GF-D8 (cell line): Measurements from ENCODE around the gene UBE3C.
A peak's percentile ranks its signal among the peaks of the same experiment; 100 is the strongest.
"Not testable (repeated sequence)": the region's sequence is repeated elsewhere in the genome, so short reads cannot be mapped to it uniquely, and the experiment has no call there.

Experiments used
- DNase-seq: peaks from one replicate; lab custom pipeline; 2025; lab: John Stamatoyannopoulos, UW

Gene UBE3C

GRCh38 chr7:157271991-157272324 lies 133.2 kb downstream of the UBE3C start:
- peak; percentile 24 for DNase-seq

GRCh38 chr7:157272351-157273207 lies 133.9 kb downstream of the UBE3C start:
- DNase-seq, result no peak

GRCh38 chr7:157273208-157274093 lies 134.7 kb downstream of the UBE3C start:
- DNase-seq, result peak; percentile 47

- not testable (repeated sequence) for DNase-seq
Observed at GRCh38 chr7:157274094-157274634, 135.4 kb downstream of the UBE3C start.

GRCh38 chr7:157274991-157275427 lies 136.3 kb downstream of the UBE3C start:
- DNase-seq, result no peak

GRCh38 chr7:157276091-157276561 lies 137.4 kb downstream of the UBE3C start:
- no peak for DNase-seq

- DNase-seq, result peak; percentile 18
Observed at GRCh38 chr7:157276731-157277562, 138.2 kb downstream of the UBE3C start.

GRCh38 chr7:157277568-157277967 lies 138.8 kb downstream of the UBE3C start:
- not testable (repeated sequence) for DNase-seq

- DNase-seq, result no peak
Observed at GRCh38 chr7:157278167-157278790, 139.6 kb downstream of the UBE3C start.

- no peak for DNase-seq
Observed at GRCh38 chr7:157278791-157279724, 140.3 kb downstream of the UBE3C start.

GRCh38 chr7:157279741-157280215 lies 141.1 kb downstream of the UBE3C start:
- no peak for DNase-seq

GRCh38 chr7:157280216-157280841 lies 141.6 kb downstream of the UBE3C start:
- DNase-seq, result no peak

GRCh38 chr7:157281221-157281998 lies 142.7 kb downstream of the UBE3C start:
- DNase-seq, result no peak

- no peak for DNase-seq
Observed at GRCh38 chr7:157282141-157282801, 143.5 kb downstream of the UBE3C start.

GRCh38 chr7:157284229-157285014 lies 145.7 kb downstream of the UBE3C start:
- no peak for DNase-seq

- no peak for DNase-seq
Observed at GRCh38 chr7:157291404-157292080, 152.8 kb downstream of the UBE3C start.

- no peak for DNase-seq
Observed at GRCh38 chr7:157292258-157292657, 153.5 kb downstream of the UBE3C start.
